SU-DHL-6 (cell line): ENCODE results near the gene RASGRP3.

Experiments
- H2AFZ ChIP-seq: fragments of 200-600 bp; sonication (generic); 2 replicates; pipeline ENCODE4 v1.6.1; 2014; ENCODE audit warnings: low read depth, mild to moderate bottlenecking, moderate library complexity, mixed read lengths, antibody characterized with exemption, low read length; ENCODE audit not compliant: severe bottlenecking
- H3F3A ChIP-seq: fragments of 200-600 bp; shearing (Covaris generic); 2 replicates; pipeline ENCODE4 v1.6.0; 2016; ENCODE audit warnings: antibody characterized with exemption, mild to moderate bottlenecking; ENCODE audit not compliant: insufficient read depth
- H3K27ac ChIP-seq: fragments of 200-600 bp; sonication (generic); 2 replicates; pipeline ENCODE4 v1.5.1; 2016; ENCODE audit warnings: low read depth, mild to moderate bottlenecking, low read length, moderate library complexity, mixed read lengths
- H3K27me3 ChIP-seq: fragments of 200-600 bp; sonication (generic), shearing (Covaris generic); 2 replicates; pipeline ENCODE4 v1.6.0; 2014; ENCODE audit warnings: mild to moderate bottlenecking, low read length
- H3K36me3 ChIP-seq: fragments of 200-600 bp; sonication (generic); 2 replicates; pipeline ENCODE4 v1.6.1; 2014; ENCODE audit warnings: mild to moderate bottlenecking, low read length, mixed read lengths
- H3K4me2 ChIP-seq: fragments of 300-600, 200-600 bp; shearing (Covaris generic), sonication (generic); 2 replicates; pipeline ENCODE4 v1.6.0; 2014; ENCODE audit warnings: low read length, low read depth, mild to moderate bottlenecking; ENCODE audit not compliant: poor library complexity, severe bottlenecking
- H3K4me3 ChIP-seq: fragments of 200-600 bp; sonication (generic); 2 replicates; pipeline ENCODE4 v1.5.1; 2014; ENCODE audit warnings: antibody characterized with exemption, low read length, mild to moderate bottlenecking, mixed read lengths; ENCODE audit not compliant: insufficient read depth, poor library complexity, severe bottlenecking
- H3K79me2 ChIP-seq: fragments of 200-600 bp; sonication (generic); 2 replicates; pipeline ENCODE4 v1.6.1; 2014; ENCODE audit warnings: mild to moderate bottlenecking, low read length, moderate library complexity; ENCODE audit not compliant: insufficient read depth
- H3K9ac ChIP-seq: fragments of 200-600 bp; sonication (generic); 2 replicates; pipeline ENCODE4 v1.7.0; 2014; ENCODE audit warnings: mild to moderate bottlenecking, low read length
- H3K9me2 ChIP-seq: fragments of 200-600 bp; sonication (generic); replicated peaks from 2 replicates; pipeline ENCODE4 v1.6.1; 2014; ENCODE audit warnings: low read length; ENCODE audit not compliant: insufficient read depth
- H3K9me3 ChIP-seq: fragments of 200-600 bp; sonication (generic); 2 replicates; pipeline ENCODE4 v1.6.1; 2014; ENCODE audit warnings: low read length, mixed read lengths; ENCODE audit not compliant: insufficient read depth
- H4K20me1 ChIP-seq: fragments of 200-600 bp; sonication (generic); 2 replicates; pipeline ENCODE4 v1.6.1; 2014; ENCODE audit warnings: low read depth, mild to moderate bottlenecking, antibody characterized with exemption, low read length, moderate library complexity, mixed read lengths
- CTCF ChIP-seq: fragments of 200-600 bp; sonication (generic); IDR thresholded peaks from one replicate; pipeline ENCODE4 v1.5.1; 2017; ENCODE audit warnings: antibody characterized with exemption, mild to moderate bottlenecking, low read length, moderate library complexity; ENCODE audit not compliant: insufficient read depth, poor library complexity, severe bottlenecking
- EZH2phosphoT487 ChIP-seq: fragments of 200-600 bp; sonication (generic), shearing (Covaris generic); conservative IDR thresholded peaks from 2 replicates; pipeline ENCODE4 v1.6.1; 2018; ENCODE audit warnings: mild to moderate bottlenecking, antibody characterized with exemption, low read length, moderate library complexity, mixed read lengths

RASGRP3 gene

GRCh38 chr2:33435518-33435917 lies 40.9 kb upstream of the RASGRP3 start:
- Histone ChIP-seq H3K4me3 (no peak overlapping the region), H2AFZ (no peak overlapping the region), H3K79me2 (no peaks in the 10 kb centered on the region), H3K36me3 (no peaks in the 10 kb centered on the region), H4K20me1 (no peaks in the 10 kb centered on the region), H3K9me2 (no peaks in the 10 kb centered on the region), H3F3A (no peaks in the 10 kb centered on the region), H3K4me2 (no peak overlapping the region), H3K9ac (no peak overlapping the region), H3K27me3 (no peaks in the 10 kb centered on the region), H3K27ac (no peak overlapping the region), H3K9me3 (no peaks in the 10 kb centered on the region)
- no peak for TF ChIP-seq EZH2phosphoT487
- no peak for TF ChIP-seq CTCF

GRCh38 chr2:33436083-33436482 lies 40.4 kb upstream of the RASGRP3 start:
- Histone ChIP-seq H3K9ac (no peak overlapping the region), H3K9me3 (no peaks in the 10 kb centered on the region), H4K20me1 (no peaks in the 10 kb centered on the region), H3K27ac (no peak overlapping the region), H3F3A (no peaks in the 10 kb centered on the region), H3K36me3 (no peaks in the 10 kb centered on the region), H3K79me2 (no peaks in the 10 kb centered on the region), H2AFZ (no peak overlapping the region), H3K9me2 (no peaks in the 10 kb centered on the region), H3K27me3 (no peaks in the 10 kb centered on the region), H3K4me3 (no peak overlapping the region), H3K4me2 (no peak overlapping the region)
- TF ChIP-seq CTCF (no peak), EZH2phosphoT487 (no peak)

- Histone ChIP-seq H3F3A (no peaks in the 10 kb centered on the region), H3K4me3 (no peak overlapping the region), H3K9me2 (no peaks in the 10 kb centered on the region), H3K36me3 (no peaks in the 10 kb centered on the region), H3K27me3 (no peaks in the 10 kb centered on the region), H4K20me1 (no peaks in the 10 kb centered on the region), H3K79me2 (no peaks in the 10 kb centered on the region), H3K9ac (no peak overlapping the region), H3K4me2 (no peak overlapping the region), H3K9me3 (no peaks in the 10 kb centered on the region), H3K27ac (no peak overlapping the region), H2AFZ (no peak overlapping the region)
- TF ChIP-seq CTCF (no peak), EZH2phosphoT487 (no peak)
These were observed 39.2 kb upstream of the RASGRP3 start for GRCh38 chr2:33437297-33437696.
